ENCODE results near the gene NCKAP5L. TPM values are rescaled to one million over a fixed set of nuclear protein-coding genes. Genes with fewer than 3 reads are reported as not detected.
A peak's percentile ranks its signal among the peaks of the same experiment; 100 is the strongest.

Gene NCKAP5L
- polyA plus RNA-seq, 2 of the 4 experiments (the other 2 are of a cell fraction): 3.0 to 8.5 TPM

DNA sequence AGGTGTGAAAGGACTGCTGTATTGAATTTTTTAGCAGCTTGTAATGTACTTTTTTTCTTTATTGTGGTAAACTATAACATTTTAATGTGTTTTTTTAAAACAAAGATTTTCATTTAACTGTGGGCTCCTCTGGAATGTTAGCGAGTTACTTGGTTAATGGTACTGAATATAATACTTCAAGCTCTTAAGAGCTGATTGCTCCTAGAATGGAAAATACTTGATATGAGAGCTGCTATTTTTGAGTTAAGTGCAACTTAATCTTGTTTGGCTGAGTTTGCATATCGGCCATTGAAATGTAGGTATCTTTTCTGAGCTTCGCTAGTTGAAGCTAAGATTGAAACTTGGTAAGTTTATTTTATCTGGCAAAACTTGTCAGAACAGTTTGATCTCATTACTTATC lies 79.4 kb downstream of the NCKAP5L start:
- H3K4me1 ChIP-seq: peaks cover 27% of the 10 kb centered on the region
- 94% methylated on average over 3 of the region's 3 CpGs for WGBS (ENCODE audit: missing lambda C conversion rate)
- ChIA-PET CTCF (interaction anchor here (0.6 to 2.5 kb wide), 10 partner anchors 8 to 390 kb away, joined by 3 to 17 read pairs (median 3); no protein-coding TSS in a partner anchor), POLR2A (interaction anchor here (0.6 kb wide), 1 partner anchor 78 kb away, joined by 3 read pairs; no protein-coding TSS in a partner anchor)
- H3K27ac ChIP-seq: no peak overlapping the region
- FAIRE-seq (no peak), DNase-seq (ENCODE audit: low read depth in 1 of 2, low spot score in 1 of 2) (no peak), ATAC-seq (no peak)
- H3K4me2 ChIP-seq: no peak overlapping the region
- no peak for TF ChIP-seq EP300 (IDR thresholded peaks at IDR 0.05)
- no peak for TF ChIP-seq HOXB13 (CRISPR knock-in tag; IDR thresholded peaks at IDR 0.05; ENCODE audit: low read depth)
- no peak for TF ChIP-seq SMC3 (IDR thresholded peaks at IDR 0.05)
- TF ChIP-seq HDAC2 (IDR thresholded peaks at IDR 0.05): no peak
- TF ChIP-seq MYC (IDR thresholded peaks at IDR 0.05; ENCODE audit: borderline replicate concordance, low read length): no peak
- TF ChIP-seq BHLHE40 (IDR thresholded peaks at IDR 0.05; ENCODE audit: low read depth, low read length): no peak
- H3K4me3 ChIP-seq: no peak overlapping the region
- H3K9me3 ChIP-seq: no peaks in the 10 kb centered on the region

DNA sequence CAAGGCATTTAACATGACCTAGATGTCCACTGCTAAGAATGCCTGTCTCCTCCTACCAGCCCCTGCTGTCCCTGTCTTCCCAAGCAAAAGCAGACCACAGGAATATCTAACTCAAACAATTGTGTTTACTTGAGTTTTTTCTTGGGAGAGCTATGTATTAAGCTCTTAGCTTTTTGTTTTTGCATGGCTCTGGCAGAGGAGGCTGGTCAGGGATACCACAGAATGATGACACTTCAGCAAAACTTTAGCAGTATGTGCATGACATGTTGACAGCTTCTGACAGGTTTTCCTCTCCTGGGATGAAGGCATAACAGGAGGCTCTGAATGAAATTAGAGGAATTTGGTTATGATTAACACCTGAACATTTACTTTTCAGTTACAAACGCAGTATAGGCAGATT lies 79.9 kb downstream of the NCKAP5L start:
- FAIRE-seq: no peak
- H3K4me3 ChIP-seq: no peak overlapping the region
- no peak for TF ChIP-seq MAZ (IDR thresholded peaks at IDR 0.05; ENCODE audit: borderline replicate concordance, low read depth, low read length)
- TF ChIP-seq, protein P1, sequence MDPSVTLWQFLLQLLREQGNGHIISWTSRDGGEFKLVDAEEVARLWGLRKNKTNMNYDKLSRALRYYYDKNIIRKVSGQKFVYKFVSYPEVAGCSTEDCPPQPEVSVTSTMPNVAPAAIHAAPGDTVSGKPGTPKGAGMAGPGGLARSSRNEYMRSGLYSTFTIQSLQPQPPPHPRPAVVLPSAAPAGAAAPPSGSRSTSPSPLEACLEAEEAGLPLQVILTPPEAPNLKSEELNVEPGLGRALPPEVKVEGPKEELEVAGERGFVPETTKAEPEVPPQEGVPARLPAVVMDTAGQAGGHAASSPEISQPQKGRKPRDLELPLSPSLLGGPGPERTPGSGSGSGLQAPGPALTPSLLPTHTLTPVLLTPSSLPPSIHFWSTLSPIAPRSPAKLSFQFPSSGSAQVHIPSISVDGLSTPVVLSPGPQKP (IDR thresholded peaks at IDR 0.05; ENCODE audit: low read depth, low read length): no peak
- 87% methylated on average over 1 of the region's 1 CpG for WGBS (ENCODE audit: missing lambda C conversion rate)
- H3K27ac ChIP-seq: no peak overlapping the region
- DNase-seq (ENCODE audit: low read depth in 1 of 2, low spot score in 1 of 2): no peak
- ChIA-PET CTCF (interaction anchor here (0.6 to 3.8 kb wide), 9 partner anchors 9 to 389 kb away, joined by 3 to 17 read pairs (median 3); no protein-coding TSS in a partner anchor), POLR2A (interaction anchor here (0.6 kb wide), 1 partner anchor 77 kb away, joined by 3 read pairs; no protein-coding TSS in a partner anchor)
- peaks cover 32% of the 10 kb centered on the region for H3K4me1 ChIP-seq
- ATAC-seq: no peak
- H3K4me2 ChIP-seq: no peak overlapping the region
- H3K9me3 ChIP-seq: no peaks in the 10 kb centered on the region

DNA sequence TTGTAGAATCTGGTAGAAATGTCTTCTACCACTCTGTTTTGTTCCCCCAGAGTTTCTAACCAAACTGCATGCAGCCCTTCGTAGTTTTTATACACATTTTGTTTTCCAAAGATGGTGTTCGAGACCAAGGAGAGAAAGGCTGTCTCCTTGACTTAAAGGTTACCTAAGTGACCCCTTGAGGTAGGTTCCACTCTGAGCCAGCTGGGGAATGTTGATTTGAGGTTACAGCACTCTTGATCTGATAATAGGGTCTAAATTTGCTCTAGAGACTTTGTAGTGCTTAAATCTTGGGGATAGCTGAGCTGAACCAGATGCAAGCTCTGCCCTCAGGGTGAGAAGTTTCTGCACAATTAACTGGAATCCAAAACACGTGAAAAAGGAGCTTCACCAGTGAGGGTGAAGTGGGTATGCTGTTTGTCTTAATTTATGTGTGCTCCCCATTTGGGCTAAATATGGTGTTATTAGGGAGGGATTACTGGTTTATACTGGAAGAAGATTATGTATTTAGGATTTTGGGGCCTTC lies 83.8 kb downstream of the NCKAP5L start:
- no peak for TF ChIP-seq FOSB (CRISPR knock-in tag; IDR thresholded peaks at IDR 0.05)
- TF ChIP-seq RARB (CRISPR knock-in tag; IDR thresholded peaks at IDR 0.05): 0 out of 2 replicates have a peak, but pooled peaks have one; percentile 34
- H3K9me3 ChIP-seq: no peaks in the 10 kb centered on the region
- ChIA-PET CTCF (interaction anchor here (1.4 to 3.8 kb wide), 4 partner anchors 18 to 95 kb away, joined by 3 to 19 read pairs (median 8); no protein-coding TSS in a partner anchor), POLR2A (no interaction called here)
- H3K27ac ChIP-seq: no peak overlapping the region
- ATAC-seq: no peak
- H3K4me1 ChIP-seq: peaks cover 18% of the 10 kb centered on the region
- 90% methylated on average over 3 of the region's 3 CpGs for WGBS (ENCODE audit: missing lambda C conversion rate)
- DNase-seq (ENCODE audit: low read depth in 1 of 2, low spot score in 1 of 2): no peak
- no peak for FAIRE-seq
- peak overlapping the region; percentile 86; the same call in 2 of the 3 replicates for H3K4me2 ChIP-seq
- H3K4me3 ChIP-seq: no peak overlapping the region

DNA sequence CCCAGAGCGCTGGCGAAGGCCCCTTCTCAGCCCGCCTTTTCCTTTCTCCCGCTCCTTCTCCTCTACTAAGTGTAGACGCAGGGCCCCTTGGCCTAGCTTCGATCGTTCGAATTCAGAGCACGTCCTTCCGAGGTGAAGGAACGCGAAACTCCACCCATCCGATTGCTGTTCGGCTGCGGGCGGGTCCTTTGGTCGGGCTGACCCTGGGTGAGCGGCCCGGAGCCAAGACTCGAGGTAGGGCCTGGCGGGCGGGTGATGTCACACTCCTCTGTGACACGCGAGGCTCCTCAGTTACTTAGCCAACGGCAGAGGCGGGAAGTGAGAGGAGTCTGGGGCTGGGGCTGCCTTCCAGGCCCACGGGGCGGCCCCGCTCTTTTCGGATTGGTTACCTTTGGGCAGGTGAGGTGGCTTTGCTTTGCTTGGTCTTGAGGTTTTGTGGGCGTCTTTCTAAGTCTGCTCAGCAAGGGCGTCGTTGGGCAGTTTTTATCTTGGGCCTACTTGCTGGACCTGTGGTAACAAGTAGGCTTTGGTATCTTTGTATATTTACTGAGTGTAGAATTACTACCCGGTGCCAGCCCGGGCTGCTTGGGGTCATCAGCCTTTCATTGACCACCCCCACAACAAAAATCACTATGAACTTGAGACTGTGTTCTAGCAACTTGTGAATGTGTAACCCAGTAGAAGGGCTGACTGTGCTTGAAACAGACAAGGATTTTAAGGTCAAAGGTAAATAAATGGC lies 86.2 kb downstream of the NCKAP5L start:
- Histone ChIP-seq H3K9me3 (no peaks in the 10 kb centered on the region), H3K4me1 (peaks cover 18% of the 10 kb centered on the region), H3K27ac (peak overlapping the region; percentile 71 to 92), H3K4me3 (peak overlapping the region; percentile 67), H3K4me2 (peak overlapping the region; percentile 86)
- POLR2A ChIA-PET: interaction anchor here (0.6 to 1.7 kb wide), 45 partner anchors 8 to 631 kb away, joined by 3 to 30 read pairs (median 5); partner anchors contain the start of genes BCDIN3D, COX14, FMNL3 and LMBR1L
- CTCF ChIA-PET: interaction anchor here (0.6 to 2.6 kb wide), 50 partner anchors 8 to 333 kb away, joined by 3 to 27 read pairs (median 5); partner anchors contain the start of gene PRPF40B
- peak; percentile 62 to 84 for DNase-seq (ENCODE audit: low read depth in 1 of 2, low spot score in 1 of 2)
- 3% methylated on average over 29 of the region's 35 CpGs for WGBS (ENCODE audit: missing lambda C conversion rate)
- ATAC-seq: peak; percentile 76 to 79
- FAIRE-seq: no peak
- TF ChIP-seq MAZ (IDR thresholded peaks at IDR 0.05; ENCODE audit: borderline replicate concordance, low read depth, low read length) (no peak), HOXA7 (CRISPR knock-in tag; IDR thresholded peaks at IDR 0.05) (peak; percentile 75), MYC (IDR thresholded peaks at IDR 0.05; ENCODE audit: borderline replicate concordance, low read length) (peak; percentile 77), TP53 (CRISPR knock-in tag; IDR thresholded peaks at IDR 0.05) (peak; percentile 94), RFX5 (IDR thresholded peaks at IDR 0.05) (peak; percentile 54; the same call in 1 of the 2 replicates), FOSL2 (IDR thresholded peaks at IDR 0.05) (no peak), FOSL2 (CRISPR knock-in tag; IDR thresholded peaks at IDR 0.05) (peak; percentile 12; the same call in 1 of the 2 replicates), RARB (CRISPR knock-in tag; IDR thresholded peaks at IDR 0.05) (peak; percentile 52; the same call in 1 of the 2 replicates), CBX8 (IDR thresholded peaks at IDR 0.05) (no peak), FOSB (CRISPR knock-in tag; IDR thresholded peaks at IDR 0.05) (peak; percentile 80; the same call in 1 of the 2 replicates)
- TF ChIP-seq, protein P2, sequence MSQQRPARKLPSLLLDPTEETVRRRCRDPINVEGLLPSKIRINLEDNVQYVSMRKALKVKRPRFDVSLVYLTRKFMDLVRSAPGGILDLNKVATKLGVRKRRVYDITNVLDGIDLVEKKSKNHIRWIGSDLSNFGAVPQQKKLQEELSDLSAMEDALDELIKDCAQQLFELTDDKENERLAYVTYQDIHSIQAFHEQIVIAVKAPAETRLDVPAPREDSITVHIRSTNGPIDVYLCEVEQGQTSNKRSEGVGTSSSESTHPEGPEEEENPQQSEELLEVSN (IDR thresholded peaks at IDR 0.05; ENCODE audit: borderline replicate concordance, low read depth): peak; percentile 44; the same call in 1 of the 2 replicates
- TF ChIP-seq, protein P3, sequence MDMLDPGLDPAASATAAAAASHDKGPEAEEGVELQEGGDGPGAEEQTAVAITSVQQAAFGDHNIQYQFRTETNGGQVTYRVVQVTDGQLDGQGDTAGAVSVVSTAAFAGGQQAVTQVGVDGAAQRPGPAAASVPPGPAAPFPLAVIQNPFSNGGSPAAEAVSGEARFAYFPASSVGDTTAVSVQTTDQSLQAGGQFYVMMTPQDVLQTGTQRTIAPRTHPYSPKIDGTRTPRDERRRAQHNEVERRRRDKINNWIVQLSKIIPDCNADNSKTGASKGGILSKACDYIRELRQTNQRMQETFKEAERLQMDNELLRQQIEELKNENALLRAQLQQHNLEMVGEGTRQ (IDR thresholded peaks at IDR 0.05): peak; percentile 55; the same call in 1 of the 2 replicates
- TF ChIP-seq, protein P4, sequence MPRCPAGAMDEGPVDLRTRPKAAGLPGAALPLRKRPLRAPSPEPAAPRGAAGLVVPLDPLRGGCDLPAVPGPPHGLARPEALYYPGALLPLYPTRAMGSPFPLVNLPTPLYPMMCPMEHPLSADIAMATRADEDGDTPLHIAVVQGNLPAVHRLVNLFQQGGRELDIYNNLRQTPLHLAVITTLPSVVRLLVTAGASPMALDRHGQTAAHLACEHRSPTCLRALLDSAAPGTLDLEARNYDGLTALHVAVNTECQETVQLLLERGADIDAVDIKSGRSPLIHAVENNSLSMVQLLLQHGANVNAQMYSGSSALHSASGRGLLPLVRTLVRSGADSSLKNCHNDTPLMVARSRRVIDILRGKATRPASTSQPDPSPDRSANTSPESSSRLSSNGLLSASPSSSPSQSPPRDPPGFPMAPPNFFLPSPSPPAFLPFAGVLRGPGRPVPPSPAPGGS (IDR thresholded peaks at IDR 0.05): no peak

Data from A549 (cell line).